ENCODE data around the gene PCK2. TPM values are rescaled to one million over a fixed set of nuclear protein-coding genes. Genes with fewer than 3 reads are reported as not detected.
A peak's percentile ranks its signal among the peaks of the same experiment; 100 is the strongest.

PCK2 gene
- total and polyA plus RNA-seq, 2 donors (not counting 3 experiments of a cell fraction or from before 2014, with no cell fraction given): 23.5 to 24.5 TPM

DNA sequence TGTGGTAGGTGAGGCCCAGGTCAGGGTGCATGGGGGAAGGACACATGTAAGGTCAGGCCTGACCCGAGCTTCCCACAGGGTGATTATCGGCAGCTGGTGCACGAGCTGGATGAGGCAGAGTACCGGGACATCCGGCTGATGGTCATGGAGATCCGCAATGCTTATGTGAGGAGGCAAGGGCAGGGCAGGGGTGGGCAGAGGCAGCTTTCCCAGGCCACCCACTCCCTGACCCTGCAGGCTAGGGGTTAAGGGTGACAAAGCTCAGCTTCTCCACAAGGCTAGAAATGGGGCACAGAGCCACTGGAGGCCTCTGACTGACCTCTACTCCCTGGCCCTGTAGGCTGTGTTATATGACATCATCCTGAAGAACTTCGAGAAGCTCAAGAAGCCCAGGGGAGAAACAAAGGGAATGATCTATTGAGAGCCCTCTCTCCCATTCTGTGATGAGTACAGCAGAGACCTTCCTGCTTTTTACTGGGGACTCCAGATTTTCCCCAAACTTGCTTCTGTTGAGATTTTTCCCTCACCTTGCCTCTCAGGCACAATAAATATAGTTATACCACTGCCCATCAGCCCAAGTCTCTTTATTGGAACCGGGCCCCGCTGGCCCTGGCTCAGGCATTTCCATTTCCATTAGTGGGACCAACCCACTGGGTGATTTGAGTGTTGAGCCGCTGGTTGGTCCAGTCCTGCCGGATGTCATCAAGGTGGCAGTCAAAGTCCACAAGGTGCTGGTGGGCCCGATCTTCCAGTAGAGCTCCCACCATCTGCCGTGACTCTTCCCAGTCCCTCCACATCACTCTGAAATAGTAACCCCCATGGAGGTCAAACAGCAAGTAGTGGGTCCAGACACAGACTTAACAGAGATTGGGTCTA is 44.5 kb downstream of the PCK2 start:
- H3K27me3 ChIP-seq (ENCODE audit: control insufficient read depth in 2 of 2, insufficient read depth in 2 of 2, low read length in 2 of 2): no peaks in the 10 kb centered on the region
- H3K4me1 ChIP-seq (ENCODE audit: control insufficient read depth, extremely low read depth, insufficient read depth, low read length): peaks cover 19% of the 10 kb centered on the region
- no peaks in the 10 kb centered on the region for H4K20me1 ChIP-seq (replicated peaks; ENCODE audit: control insufficient read depth, extremely low read depth, insufficient read depth, low read length)
- no peak overlapping the region for H3K4me2 ChIP-seq (ENCODE audit: insufficient read depth, low read length)
- peaks cover 6 to 19% of the 10 kb centered on the region in 2 experiments for H3K36me3 ChIP-seq (ENCODE audit: control insufficient read depth in 2 of 2, extremely low read depth in 1 of 2, insufficient read depth in 2 of 2, low read length in 2 of 2)
- H3K27ac ChIP-seq (ENCODE audit: insufficient read depth, low read depth, low read length): no peak overlapping the region
- CTCF ChIA-PET: no interaction called here
- H3K4me3 ChIP-seq (replicated peaks in 1 of 3; ENCODE audit: insufficient read depth in 1 of 3, low read depth in 1 of 3, low read length in 3 of 3): no peak overlapping the region
- no peaks in the 10 kb centered on the region for H3K9me3 ChIP-seq (replicated peaks; ENCODE audit: control insufficient read depth, insufficient read depth, low read length)
- no peak overlapping the region for H2AFZ ChIP-seq (ENCODE audit: low read depth, low read length)
- H3K79me2 ChIP-seq (ENCODE audit: control insufficient read depth, insufficient read depth, low read length): peaks cover 21% of the 10 kb centered on the region
- H3K9ac ChIP-seq (replicated peaks; ENCODE audit: extremely low read depth, insufficient read depth, low read length): no peak overlapping the region
- DNase-seq (ENCODE audit: low read depth, low spot score) (no peak), FAIRE-seq (no peak)
- TSS peak; percentile 27 for BruUV-seq (replicated peaks)
- POLR2A ChIA-PET: no interaction called here
- TF ChIP-seq JUN (IDR thresholded peaks at IDR 0.05; ENCODE audit: borderline replicate concordance, insufficient read depth, insufficient read length, low read depth) (no peak), FOS (IDR thresholded peaks at IDR 0.05; ENCODE audit: borderline replicate concordance, insufficient read depth, low read length) (no peak), EZH2 (IDR thresholded peaks at IDR 0.05; ENCODE audit: borderline replicate concordance, low read depth, low read length, severe bottlenecking) (no peak), MYC (IDR thresholded peaks at IDR 0.05; ENCODE audit: low read depth, low read length) (no peak), GATA2 (IDR thresholded peaks at IDR 0.05; ENCODE audit: insufficient read depth, insufficient read length, low read depth, low read length) (no peak)
- TF ChIP-seq, protein P1, sequence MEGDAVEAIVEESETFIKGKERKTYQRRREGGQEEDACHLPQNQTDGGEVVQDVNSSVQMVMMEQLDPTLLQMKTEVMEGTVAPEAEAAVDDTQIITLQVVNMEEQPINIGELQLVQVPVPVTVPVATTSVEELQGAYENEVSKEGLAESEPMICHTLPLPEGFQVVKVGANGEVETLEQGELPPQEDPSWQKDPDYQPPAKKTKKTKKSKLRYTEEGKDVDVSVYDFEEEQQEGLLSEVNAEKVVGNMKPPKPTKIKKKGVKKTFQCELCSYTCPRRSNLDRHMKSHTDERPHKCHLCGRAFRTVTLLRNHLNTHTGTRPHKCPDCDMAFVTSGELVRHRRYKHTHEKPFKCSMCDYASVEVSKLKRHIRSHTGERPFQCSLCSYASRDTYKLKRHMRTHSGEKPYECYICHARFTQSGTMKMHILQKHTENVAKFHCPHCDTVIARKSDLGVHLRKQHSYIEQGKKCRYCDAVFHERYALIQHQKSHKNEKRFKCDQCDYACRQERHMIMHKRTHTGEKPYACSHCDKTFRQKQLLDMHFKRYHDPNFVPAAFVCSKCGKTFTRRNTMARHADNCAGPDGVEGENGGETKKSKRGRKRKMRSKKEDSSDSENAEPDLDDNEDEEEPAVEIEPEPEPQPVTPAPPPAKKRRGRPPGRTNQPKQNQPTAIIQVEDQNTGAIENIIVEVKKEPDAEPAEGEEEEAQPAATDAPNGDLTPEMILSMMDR (IDR thresholded peaks at IDR 0.05; ENCODE audit: extremely low read depth in 1 of 2, insufficient read depth in 1 of 2, low read depth in 1 of 2, low read length in 2 of 2): no peak
- no peaks in the 10 kb centered on the region for H3K9me1 ChIP-seq (replicated peaks; ENCODE audit: control insufficient read depth, extremely low read depth, insufficient read depth, low read length)
- dilution Hi-C loops (cut with MboI; ENCODE audit: extremely low pct_ligation_motif_present, low sequenced_read_pairs): no loop called here
- intact Hi-C loops (cut with micrococcal nuclease): no loop called here
